ENCODE data around the gene HMCN2.

The HMCN2 gene

GRCh38 chr9:130423272-130423671 lies 157.7 kb downstream of the HMCN2 start:
- no peak overlapping the region for H3K4me3 ChIP-seq (IDR thresholded peaks at IDR 0.05; ENCODE audit: insufficient read depth, low read depth, low read length)
- peaks cover 93% of the 10 kb centered on the region for H3K27me3 ChIP-seq (ENCODE audit: insufficient read depth, low read depth)
- H3K27ac ChIP-seq, result no peak overlapping the region
- H3K4me1 ChIP-seq (ENCODE audit: low read depth, poor library complexity, severe bottlenecking), result no peaks in the 10 kb centered on the region
- TF ChIP-seq CTCF (conservative IDR thresholded peaks at IDR 0.05; ENCODE audit: low read depth, low read length), result no peak
- H3K9ac ChIP-seq, result no peak overlapping the region
- no peak overlapping the region for H3K4me2 ChIP-seq
- no peaks in the 10 kb centered on the region for H4K20me1 ChIP-seq (ENCODE audit: insufficient read depth)
- H2AFZ ChIP-seq (ENCODE audit: low read depth), result no peak overlapping the region
- H3K36me3 ChIP-seq (ENCODE audit: insufficient read depth), result no peaks in the 10 kb centered on the region
- no peaks in the 10 kb centered on the region for H3K79me2 ChIP-seq (ENCODE audit: insufficient read depth, low read depth)

- TF ChIP-seq CTCF (conservative IDR thresholded peaks at IDR 0.05; ENCODE audit: low read depth, low read length), result no peak
- no peak overlapping the region for H3K9ac ChIP-seq
- H3K27me3 ChIP-seq (ENCODE audit: insufficient read depth, low read depth), result peaks cover 95% of the 10 kb centered on the region
- H2AFZ ChIP-seq (ENCODE audit: low read depth), result no peak overlapping the region
- no peak overlapping the region for H3K4me3 ChIP-seq (IDR thresholded peaks at IDR 0.05; ENCODE audit: insufficient read depth, low read depth, low read length)
- no peaks in the 10 kb centered on the region for H3K79me2 ChIP-seq (ENCODE audit: insufficient read depth, low read depth)
- no peak overlapping the region for H3K27ac ChIP-seq
- no peak overlapping the region for H3K4me2 ChIP-seq
- H4K20me1 ChIP-seq (ENCODE audit: insufficient read depth), result no peaks in the 10 kb centered on the region
- no peaks in the 10 kb centered on the region for H3K36me3 ChIP-seq (ENCODE audit: insufficient read depth)
- H3K4me1 ChIP-seq (ENCODE audit: low read depth, poor library complexity, severe bottlenecking), result no peaks in the 10 kb centered on the region
Measured at GRCh38 chr9:130424595-130425454, 159.3 kb downstream of the HMCN2 start.

- H3K27ac ChIP-seq, result no peak overlapping the region
- no peak overlapping the region for H3K9ac ChIP-seq
- H3K4me3 ChIP-seq (IDR thresholded peaks at IDR 0.05; ENCODE audit: insufficient read depth, low read depth, low read length), result no peak overlapping the region
- H3K4me2 ChIP-seq, result no peak overlapping the region
- no peaks in the 10 kb centered on the region for H3K36me3 ChIP-seq (ENCODE audit: insufficient read depth)
- H2AFZ ChIP-seq (ENCODE audit: low read depth), result no peak overlapping the region
- no peaks in the 10 kb centered on the region for H3K79me2 ChIP-seq (ENCODE audit: insufficient read depth, low read depth)
- no peaks in the 10 kb centered on the region for H3K4me1 ChIP-seq (ENCODE audit: low read depth, poor library complexity, severe bottlenecking)
- no peak for TF ChIP-seq CTCF (conservative IDR thresholded peaks at IDR 0.05; ENCODE audit: low read depth, low read length)
- no peaks in the 10 kb centered on the region for H4K20me1 ChIP-seq (ENCODE audit: insufficient read depth)
- H3K27me3 ChIP-seq (ENCODE audit: insufficient read depth, low read depth), result peaks cover 89% of the 10 kb centered on the region
Measured at GRCh38 chr9:130425741-130426466, 160.3 kb downstream of the HMCN2 start.

GRCh38 chr9:130426467-130426773 lies 160.9 kb downstream of the HMCN2 start:
- Histone ChIP-seq H3K27me3 (ENCODE audit: insufficient read depth, low read depth) (peaks cover 84% of the 10 kb centered on the region), H2AFZ (ENCODE audit: low read depth) (no peak overlapping the region)

More at GRCh38 chr9:130426467-130426773, 160.9 kb downstream of the HMCN2 start:
- Histone ChIP-seq H3K79me2 (ENCODE audit: insufficient read depth, low read depth) (no peaks in the 10 kb centered on the region), H3K4me3 (IDR thresholded peaks at IDR 0.05; ENCODE audit: insufficient read depth, low read depth, low read length) (no peak overlapping the region), H3K9ac (no peak overlapping the region), H3K36me3 (ENCODE audit: insufficient read depth) (no peaks in the 10 kb centered on the region), H3K27ac (no peak overlapping the region), H3K4me2 (no peak overlapping the region), H3K4me1 (ENCODE audit: low read depth, poor library complexity, severe bottlenecking) (no peaks in the 10 kb centered on the region), H4K20me1 (ENCODE audit: insufficient read depth) (no peaks in the 10 kb centered on the region)
- TF ChIP-seq CTCF (conservative IDR thresholded peaks at IDR 0.05; ENCODE audit: low read depth, low read length), result no peak
